ENCODE data around the gene INAFM2. TPM values are rescaled to one million over a fixed set of nuclear protein-coding genes. Genes with fewer than 3 reads are reported as not detected.

The INAFM2 gene
- total RNA-seq, 1 donor from 2014 or later: 12.0 TPM

GRCh38 chr15:40305281-40305680 lies 18.2 kb upstream of the INAFM2 start:
- intact Hi-C loops (cut with micrococcal nuclease): loop anchor here (5.0 kb wide), 2 partner anchors 77 to 373 kb away; partner anchors contain the start of genes EIF2AK4 and KNSTRN

GRCh38 chr15:40306371-40306770 lies 17.1 kb upstream of the INAFM2 start:
- intact Hi-C loops (cut with micrococcal nuclease): loop anchor here (2.0 to 5.0 kb wide), 3 partner anchors 76 to 374 kb away; partner anchors contain the start of genes EIF2AK4 and KNSTRN

- intact Hi-C loops (cut with micrococcal nuclease): loop anchor here (1.0 to 5.0 kb wide), 7 partner anchors 14 to 375 kb away; partner anchors contain the start of genes EIF2AK4 and KNSTRN
These were observed 16.6 kb upstream of the INAFM2 start for GRCh38 chr15:40306908-40307307.

GRCh38 chr15:40307421-40308211 lies 15.9 kb upstream of the INAFM2 start, which contains the start of gene PLCB2:
Gene PLCB2 (minus strand): TSS chr15:40307935. CDS start chr15:40307672, 263 bp downstream.
- intact Hi-C loops (cut with micrococcal nuclease): loop anchor here (1.0 to 5.0 kb wide), 7 partner anchors 14 to 375 kb away; partner anchors contain the start of genes EIF2AK4 and KNSTRN

GRCh38 chr15:40309344-40309862 lies 14.1 kb upstream of the INAFM2 start:
- intact Hi-C loops (cut with micrococcal nuclease): loop anchor here (5.0 kb wide), 2 partner anchors 73 to 377 kb away; partner anchors contain the start of genes EIF2AK4 and KNSTRN

- intact Hi-C loops (cut with micrococcal nuclease): loop anchor here (1.0 kb wide), 1 partner anchor 31 kb away; no protein-coding TSS in a partner anchor
These were observed 13.2 kb upstream of the INAFM2 start for GRCh38 chr15:40310001-40310959.

- intact Hi-C loops (cut with micrococcal nuclease): loop anchor here (1.0 kb wide), 1 partner anchor 32 kb away; no protein-coding TSS in a partner anchor
These were observed 12.5 kb upstream of the INAFM2 start for GRCh38 chr15:40310993-40311392.

GRCh38 chr15:40312370-40313158 lies 10.9 kb upstream of the INAFM2 start:
- intact Hi-C loops (cut with micrococcal nuclease): no loop called here

- intact Hi-C loops (cut with micrococcal nuclease): no loop called here
These were observed 9.7 kb upstream of the INAFM2 start for GRCh38 chr15:40313531-40314398.

GRCh38 chr15:40314723-40315276 lies 8.7 kb upstream of the INAFM2 start:
- intact Hi-C loops (cut with micrococcal nuclease): no loop called here

- intact Hi-C loops (cut with micrococcal nuclease): no loop called here
These were observed 6.6 kb upstream of the INAFM2 start for GRCh38 chr15:40316931-40317330.

- intact Hi-C loops (cut with micrococcal nuclease): no loop called here
These were observed 5.9 kb upstream of the INAFM2 start for GRCh38 chr15:40317580-40317979.

- intact Hi-C loops (cut with micrococcal nuclease): loop anchor here (5.0 to 10.0 kb wide), 4 partner anchors 103 to 797 kb away; partner anchors contain the start of genes EIF2AK4, INO80 and RAD51
These were observed 3.1 kb upstream of the INAFM2 start for GRCh38 chr15:40320409-40320808.

- intact Hi-C loops (cut with micrococcal nuclease): loop anchor here (1.0 to 10.0 kb wide), 8 partner anchors 11 to 796 kb away; partner anchors contain the start of genes EIF2AK4, INO80, PLCB2 and RAD51
These were observed 2.5 kb upstream of the INAFM2 start for GRCh38 chr15:40320931-40321371.

- intact Hi-C loops (cut with micrococcal nuclease): loop anchor here (1.0 to 10.0 kb wide), 12 partner anchors 36 to 795 kb away; partner anchors contain the start of genes BAHD1, CCDC32, DISP2 and EIF2AK4
These were observed 807 bp upstream of the INAFM2 start for GRCh38 chr15:40322531-40323238.

GRCh38 chr15:40323953-40324937 lies 753 bp downstream of the INAFM2 start:
- intact Hi-C loops (cut with micrococcal nuclease): loop anchor here (1.0 to 10.0 kb wide), 12 partner anchors 34 to 793 kb away; partner anchors contain the start of genes BAHD1, CCDC32, DISP2 and EIF2AK4

Data from T-helper 1 cell treated with Interleukin-12 subunit alpha and Interleukin-12 subunit beta and Interleukin-4 antibody, amounts not matched to agents 30 ng/mL and 1 ng/mL, for 36 hours (primary cell).